ENCODE results near the gene SLC39A13. TPM values are rescaled to one million over a fixed set of nuclear protein-coding genes. Genes with fewer than 3 reads are reported as not detected.
A peak's percentile ranks its signal among the peaks of the same experiment; 100 is the strongest.

SLC39A13 gene
- total RNA-seq, 4 donors from 2014 or later, result 41.5 to 57.1 (median 50.6) TPM

DNA sequence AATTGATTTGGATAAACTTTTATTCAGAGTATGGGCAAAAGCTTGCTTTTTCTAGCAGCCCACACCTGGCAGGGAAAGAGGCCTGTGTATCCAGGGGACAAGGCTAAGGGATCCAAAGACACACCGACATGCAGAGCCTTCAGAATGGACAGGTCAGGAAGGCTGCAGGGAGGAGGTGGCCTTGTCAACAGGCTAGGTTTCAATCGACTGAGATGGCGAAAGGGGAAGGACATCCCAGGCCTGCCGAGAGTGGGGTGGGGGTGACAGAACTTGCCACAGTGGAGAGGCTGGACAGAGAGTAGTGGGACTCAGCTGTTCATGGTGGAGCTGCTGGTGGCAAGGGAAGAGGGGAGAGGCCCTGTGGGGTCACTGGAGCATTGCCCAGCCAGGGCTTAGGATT is 5.3 kb upstream of the SLC39A13 start:
- TF ChIP-seq, protein P1, sequence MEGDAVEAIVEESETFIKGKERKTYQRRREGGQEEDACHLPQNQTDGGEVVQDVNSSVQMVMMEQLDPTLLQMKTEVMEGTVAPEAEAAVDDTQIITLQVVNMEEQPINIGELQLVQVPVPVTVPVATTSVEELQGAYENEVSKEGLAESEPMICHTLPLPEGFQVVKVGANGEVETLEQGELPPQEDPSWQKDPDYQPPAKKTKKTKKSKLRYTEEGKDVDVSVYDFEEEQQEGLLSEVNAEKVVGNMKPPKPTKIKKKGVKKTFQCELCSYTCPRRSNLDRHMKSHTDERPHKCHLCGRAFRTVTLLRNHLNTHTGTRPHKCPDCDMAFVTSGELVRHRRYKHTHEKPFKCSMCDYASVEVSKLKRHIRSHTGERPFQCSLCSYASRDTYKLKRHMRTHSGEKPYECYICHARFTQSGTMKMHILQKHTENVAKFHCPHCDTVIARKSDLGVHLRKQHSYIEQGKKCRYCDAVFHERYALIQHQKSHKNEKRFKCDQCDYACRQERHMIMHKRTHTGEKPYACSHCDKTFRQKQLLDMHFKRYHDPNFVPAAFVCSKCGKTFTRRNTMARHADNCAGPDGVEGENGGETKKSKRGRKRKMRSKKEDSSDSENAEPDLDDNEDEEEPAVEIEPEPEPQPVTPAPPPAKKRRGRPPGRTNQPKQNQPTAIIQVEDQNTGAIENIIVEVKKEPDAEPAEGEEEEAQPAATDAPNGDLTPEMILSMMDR (IDR thresholded peaks at IDR 0.05), result no peak
- no peak for DNase-seq (ENCODE audit: low spot score)
- no peak for ATAC-seq (ENCODE audit: low FRiP score)

- TF ChIP-seq, protein P1 (IDR thresholded peaks at IDR 0.05), result no peak
- ATAC-seq (ENCODE audit: low FRiP score) (no peak), DNase-seq (ENCODE audit: low spot score) (no peak)
Observed at GRCh38 chr11:47403571-47403970, 4.8 kb upstream of the SLC39A13 start.

- DNase-seq (ENCODE audit: low spot score) (no peak), ATAC-seq (ENCODE audit: low FRiP score) (peak; percentile 30)
- TF ChIP-seq, protein P1 (IDR thresholded peaks at IDR 0.05), result no peak
Observed at GRCh38 chr11:47406896-47407745, 1.3 kb upstream of the SLC39A13 start.

- TF ChIP-seq, protein P1 (IDR thresholded peaks at IDR 0.05), result no peak
- DNase-seq (ENCODE audit: low spot score) (no peak), ATAC-seq (ENCODE audit: low FRiP score) (peak; percentile 11)
Observed at GRCh38 chr11:47408598-47409439, 429 bp downstream of the SLC39A13 start.

DNA sequence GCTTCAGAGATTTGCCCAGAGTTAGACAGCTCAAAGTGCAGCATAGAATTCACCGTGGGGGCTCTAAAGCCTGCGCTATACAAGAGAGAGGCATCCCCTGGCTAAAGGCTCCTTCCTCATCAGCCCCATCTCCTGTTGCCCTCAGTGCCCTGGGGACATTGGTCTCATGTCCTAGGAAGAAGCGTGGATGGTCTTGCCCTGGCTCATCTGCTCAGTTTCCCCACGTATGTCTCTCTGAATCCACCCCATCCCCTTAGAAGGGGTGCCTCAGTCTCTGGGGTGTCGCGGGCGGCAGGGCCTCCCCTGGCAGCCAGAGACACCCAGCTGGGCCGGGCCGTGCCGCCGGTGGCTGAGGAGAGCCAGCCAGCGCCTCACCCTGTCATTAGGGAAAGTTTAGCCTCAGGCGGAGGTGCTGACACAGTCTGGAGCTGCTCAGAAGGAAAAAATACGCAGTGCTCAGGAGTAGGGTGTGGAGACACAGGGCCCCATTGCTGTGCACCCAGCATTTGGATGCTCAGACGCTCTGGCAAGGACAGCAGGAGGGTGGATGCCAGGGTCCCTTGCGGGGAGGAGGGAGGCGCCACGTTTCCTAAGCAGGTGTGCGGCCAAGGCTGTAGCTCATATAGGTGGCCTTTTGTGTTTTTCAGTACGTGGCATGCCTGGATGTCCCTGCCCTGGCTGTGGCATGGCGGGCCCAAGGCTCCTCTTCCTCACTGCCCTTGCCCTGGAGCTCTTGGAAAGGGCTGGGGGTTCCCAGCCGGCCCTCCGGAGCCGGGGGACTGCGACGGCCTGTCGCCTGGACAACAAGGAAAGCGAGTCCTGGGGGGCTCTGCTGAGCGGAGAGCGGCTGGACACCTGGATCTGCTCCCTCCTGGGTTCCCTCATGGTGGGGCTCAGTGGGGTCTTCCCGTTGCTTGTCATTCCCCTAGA is 1.3 kb downstream of the SLC39A13 start:
- no peak for DNase-seq (ENCODE audit: low spot score)
- no peak for ATAC-seq (ENCODE audit: low FRiP score)
- TF ChIP-seq, protein P1 (IDR thresholded peaks at IDR 0.05), result no peak

Data from omental fat pad (tissue), 4 donors.